NCI-H526 treated with DMSO at 0.1 percent for 48 hours (cell line): ENCODE measurements around the gene PIGZ.

ENCODE experiments used
- DNase-seq: peaks from one replicate; lab custom pipeline; 2025; lab: John Stamatoyannopoulos, UW

The PIGZ gene

DNA sequence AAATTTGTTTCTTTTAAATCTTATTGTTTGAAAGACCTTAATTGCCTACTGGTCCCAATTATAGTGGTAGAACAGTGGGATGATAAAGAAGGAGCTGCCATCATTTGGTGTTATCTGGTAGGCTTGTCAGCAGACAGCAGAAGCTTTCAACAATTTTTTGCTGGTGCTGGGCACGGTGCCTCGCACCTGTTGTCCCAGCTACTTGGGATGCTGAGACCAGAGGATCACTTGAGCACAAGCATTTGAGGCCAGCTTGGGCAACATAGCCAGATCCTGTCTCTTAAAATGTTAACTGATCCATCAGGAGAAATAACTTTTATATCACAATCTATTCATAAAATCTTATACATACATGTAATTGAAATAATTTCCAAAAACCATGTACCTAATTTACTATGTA lies 64.9 kb downstream of the PIGZ start:
- DNase-seq: no peak

DNA sequence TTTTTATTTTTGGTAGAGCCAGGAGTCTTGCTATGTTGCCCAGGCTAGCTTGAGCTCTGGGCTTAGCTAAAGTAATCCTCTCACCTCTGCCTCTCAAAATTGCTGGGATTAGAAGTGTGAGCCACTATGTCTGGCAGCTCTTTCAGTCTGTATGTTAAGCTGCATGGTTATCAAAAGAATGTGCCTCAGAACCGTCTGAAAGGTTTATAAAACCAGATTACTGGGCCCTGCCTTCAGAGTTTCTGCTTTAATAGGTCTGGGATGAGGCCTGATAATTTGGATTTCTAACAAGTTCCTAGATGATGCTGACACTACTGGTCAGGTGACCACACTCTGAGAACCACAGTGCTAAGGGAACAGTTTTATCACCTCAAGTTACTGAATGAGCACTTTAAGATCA lies 66.3 kb downstream of the PIGZ start:
- DNase-seq: no peak

DNA sequence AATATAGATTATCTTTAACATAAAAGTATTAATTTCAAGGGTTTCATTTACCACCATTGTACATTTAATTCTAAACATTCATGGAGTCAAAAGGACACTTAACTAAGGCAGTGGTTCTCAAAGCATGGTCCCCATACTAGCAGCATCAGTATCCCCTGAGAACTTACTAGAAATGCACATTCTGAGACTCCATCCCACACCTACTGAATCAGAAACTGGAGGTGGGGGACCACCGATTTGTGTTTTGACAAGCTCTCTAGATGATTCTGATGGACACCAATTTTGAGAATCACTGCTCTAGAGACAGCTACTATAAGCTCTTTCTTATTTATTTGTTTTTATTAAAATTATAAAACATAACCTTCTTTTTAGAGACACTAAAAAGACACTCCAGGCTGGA lies 66.9 kb downstream of the PIGZ start:
- DNase-seq: no peak
